GM12878 (cell line): ENCODE measurements around the gene FSTL4. TPM values are rescaled to one million over a fixed set of nuclear protein-coding genes. Genes with fewer than 3 reads are reported as not detected.

Source experiments
- ATAC-seq: fragments of 200-7000 bp; cut with Tn5 transposase; 3 replicates; pipeline ENCODE4 v1.9.1; 2020; ENCODE audit warnings: mild to moderate bottlenecking, moderate library complexity
- BruUV-seq: library from RNA; stranded (reverse); fragments of 400-500 nt; replicated peaks from 2 replicates; lab custom pipeline; 2021; lab: Mats Ljungman, UMichigan
- CTCF ChIA-PET: fragments of 300-600 bp; sonication (Branson Sonifier 250); formaldehyde crosslinking; extraction: SDS; loops from one replicate; lab custom pipeline; 2021; ENCODE audit warnings: inconsistent platforms; lab: Yijun Ruan, JAX
- POLR2A ChIA-PET: fragments of 350-600 bp; formaldehyde crosslinking; extraction: SDS; loops from one replicate; lab custom pipeline; 2021; ENCODE audit warnings: inconsistent platforms; lab: Charles Lee
- RAD21 ChIA-PET: fragments of 300-600 bp; sonication (Branson Sonifier 250); formaldehyde crosslinking; loops from one replicate; lab custom pipeline; 2023; ENCODE audit warnings: antibody characterized with exemption; ENCODE audit not compliant: unreplicated experiment; lab: Charles Lee
- SMC1A ChIA-PET: fragments of 300-600 bp; sonication (Branson Sonifier 250); formaldehyde crosslinking; loops from one replicate; lab custom pipeline; 2023; ENCODE audit not compliant: unreplicated experiment, uncharacterized antibody; lab: Charles Lee
- DNase-seq: peaks from one replicate; pipeline ENCODE4 v3.0.0-alpha.2; 2011; ENCODE audit warnings: low read depth, low spot score
- FAIRE-seq: peaks from 3 replicates; lab custom pipeline; 2011; peaks lifted over from hg19 to GRCh38; lab: Jason Lieb, UNC
- H2AFZ ChIP-seq: 2 replicates; pipeline ENCODE4 v1.6.0; 2011; ENCODE audit warnings: low read depth, low read length, control low read depth; ENCODE audit not compliant: control insufficient read depth
- H3K27ac ChIP-seq: 2 replicates; pipeline ENCODE4 v1.5.1; 2011; ENCODE audit warnings: control low read depth; ENCODE audit not compliant: control insufficient read depth, insufficient read depth
- H3K27me3 ChIP-seq, 2 experiments: replicated peaks in 1 of 2; 2 replicates each; pipeline versions ENCODE4 v1.6.0 to v1.6.1; 2011; ENCODE audit warnings: low read length in 1 of 2; ENCODE audit not compliant: control insufficient read depth in 2 of 2, insufficient read depth in 2 of 2
- H3K36me3 ChIP-seq, 2 experiments: 2 replicates each; pipeline ENCODE4 v1.5.1; 2011; ENCODE audit warnings: low read length in 1 of 2; ENCODE audit not compliant: control insufficient read depth in 2 of 2, insufficient read depth in 2 of 2
- H3K4me1 ChIP-seq: 2 replicates; pipeline ENCODE4 v1.6.1; 2011; ENCODE audit warnings: mild to moderate bottlenecking, low read length, moderate library complexity, mixed read lengths; ENCODE audit not compliant: control insufficient read depth, insufficient read depth
- H3K4me2 ChIP-seq: 2 replicates; pipeline ENCODE4 v1.6.0; 2011; ENCODE audit warnings: control low read depth; ENCODE audit not compliant: control insufficient read depth, insufficient read depth
- H3K4me3 ChIP-seq: fragments of 200-600 bp; sonication (generic); 2 replicates; pipeline ENCODE4 v1.5.1; 2016
- H3K79me2 ChIP-seq: 2 replicates; pipeline ENCODE4 v1.6.0; 2011; ENCODE audit warnings: low read length; ENCODE audit not compliant: control insufficient read depth, insufficient read depth
- H3K9ac ChIP-seq: 2 replicates; pipeline ENCODE4 v1.8.0; 2011; ENCODE audit warnings: low read length, control low read depth, mixed read lengths; ENCODE audit not compliant: control insufficient read depth, insufficient read depth
- H3K9me3 ChIP-seq: replicated peaks from 3 replicates; pipeline ENCODE4 v1.5.1; 2011; ENCODE audit warnings: mild to moderate bottlenecking, low read length; ENCODE audit not compliant: control insufficient read depth, insufficient read depth
- H4K20me1 ChIP-seq: 2 replicates; pipeline ENCODE4 v1.6.0; 2011; ENCODE audit not compliant: control insufficient read depth, insufficient read depth
- CREM ChIP-seq: IDR thresholded peaks from 2 replicates; pipeline ENCODE4 v1.6.1; 2014; ENCODE audit warnings: antibody characterized with exemption, low read depth
- GATAD2B ChIP-seq: fragments of 450-650 bp; conservative IDR thresholded peaks from 2 replicates; pipeline ENCODE4 v1.6.1; 2017; ENCODE audit warnings: low read depth, mild to moderate bottlenecking, moderate library complexity
- HDAC2 ChIP-seq: fragments of 200-600 bp; sonication (generic); IDR thresholded peaks from 2 replicates; pipeline ENCODE4 v1.6.1; 2017
- ZNF384 ChIP-seq: IDR thresholded peaks from 2 replicates; pipeline ENCODE4 v1.6.1; 2012; ENCODE audit warnings: low read depth, mild to moderate bottlenecking, low read length, improper control_type of control experiment, borderline replicate concordance
- WGBS: methylation state at CpG from one replicate; pipeline ENCODE4 v1.1.6; 2016; ENCODE audit warnings: low lambda C conversion rate; ENCODE audit not compliant: insufficient replicate concordance, insufficient coverage; ENCODE audit errors: missing lambda C conversion rate; 5-methylcytosine and 5-hydroxymethylcytosine counted together
- in situ Hi-C: fragments of 300-500 bp; cut with MboI; formaldehyde crosslinking; loops from 9 replicates; pipeline ENCODE4 v1.14.3; 2018; ENCODE audit warnings: mixed read lengths
- intact Hi-C: fragments of 100-400 bp; cut with micrococcal nuclease; formaldehyde crosslinking; loops from one replicate; pipeline ENCODE4 v1.14.2; 2022; ENCODE audit not compliant: unreplicated experiment
- polyA plus RNA-seq, 11 experiments: library from polyadenylated mRNA; depleted of rRNA in 4 of 11; unstranded in 6 of 11; stranded (reverse) in 5 of 11; fragments of >200 nt; fragmentation: Nextera tagmentation in 4 of 11; fragmentation: Illumina TruSeq in 1 of 11; extraction: Ambion mirVana in 4 of 11; extraction: Trizol in 1 of 11; gene quantifications; 1 replicate in 1 of 11; 2 replicates in 10 of 11; pipeline versions ENCODE4 v1.2.1 to v1.2.3, GENCODE V29; 2011 to 2016; ENCODE audit warnings: inconsistent platforms in 2 of 11, missing spikeins in 2 of 11, low read depth in 1 of 11
- total RNA-seq, 4 experiments: library from RNA; depleted of rRNA in 3 of 4; stranded (reverse); fragments of >200 nt in 3 of 4; fragmentation: Illumina TruSeq in 1 of 4; extraction: Trizol in 1 of 4; gene quantifications; 2 replicates each; pipeline versions ENCODE4 v1.2.1 to v1.2.3, GENCODE V29; 2013 to 2021
- TF ChIP-seq, protein P1 (sequence below): fragments of 450-650 bp; formaldehyde crosslinking; IDR thresholded peaks from 2 replicates; pipeline ENCODE4 v1.4.0; 2022; ENCODE audit warnings: mild to moderate bottlenecking, moderate library complexity
- TF ChIP-seq, protein P2 (sequence below): fragments of 450-650 bp; IDR thresholded peaks from 2 replicates; pipeline ENCODE4 v1.6.1; 2016; ENCODE audit warnings: mild to moderate bottlenecking
- TF ChIP-seq, protein P3 (sequence below): fragments of 450-650 bp; IDR thresholded peaks from 2 replicates; pipeline ENCODE4 v1.6.1; 2018; ENCODE audit warnings: borderline replicate concordance, mild to moderate bottlenecking; ENCODE audit not compliant: partially characterized antibody

Gene FSTL4
- total and polyA plus RNA-seq, 10 of the 15 experiments (the other 5 are each of a cell fraction or from before 2014, with no cell fraction given): 0.01 to 0.79 (median 0.21) TPM; not detected in 6

DNA sequence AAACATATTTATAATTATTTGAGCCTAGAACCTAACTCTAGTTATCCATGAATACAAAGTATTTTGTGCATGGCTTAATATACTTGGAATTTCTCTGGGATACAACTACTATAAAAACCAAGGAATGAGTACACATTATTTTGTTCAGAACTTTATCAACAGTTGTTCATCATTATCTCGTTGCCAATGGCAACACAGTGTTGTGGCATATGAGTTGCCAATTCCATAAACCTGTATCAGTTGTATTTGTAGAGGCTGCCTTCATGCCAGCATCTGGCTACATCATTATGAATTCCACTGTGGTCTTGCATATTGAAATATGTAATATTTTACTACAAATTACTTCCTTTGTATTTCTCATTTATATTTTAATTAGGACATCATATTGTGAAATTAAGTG, 250.4 kb downstream of the FSTL4 start:
- POLR2A ChIA-PET: no interaction called here
- CTCF ChIA-PET: no interaction called here
- Histone ChIP-seq H2AFZ (no peak overlapping the region), H3K4me3 (no peak overlapping the region), H3K27ac (no peak overlapping the region)
- RAD21 ChIA-PET: no interaction called here
- no peak for FAIRE-seq
- TF ChIP-seq, protein P1, sequence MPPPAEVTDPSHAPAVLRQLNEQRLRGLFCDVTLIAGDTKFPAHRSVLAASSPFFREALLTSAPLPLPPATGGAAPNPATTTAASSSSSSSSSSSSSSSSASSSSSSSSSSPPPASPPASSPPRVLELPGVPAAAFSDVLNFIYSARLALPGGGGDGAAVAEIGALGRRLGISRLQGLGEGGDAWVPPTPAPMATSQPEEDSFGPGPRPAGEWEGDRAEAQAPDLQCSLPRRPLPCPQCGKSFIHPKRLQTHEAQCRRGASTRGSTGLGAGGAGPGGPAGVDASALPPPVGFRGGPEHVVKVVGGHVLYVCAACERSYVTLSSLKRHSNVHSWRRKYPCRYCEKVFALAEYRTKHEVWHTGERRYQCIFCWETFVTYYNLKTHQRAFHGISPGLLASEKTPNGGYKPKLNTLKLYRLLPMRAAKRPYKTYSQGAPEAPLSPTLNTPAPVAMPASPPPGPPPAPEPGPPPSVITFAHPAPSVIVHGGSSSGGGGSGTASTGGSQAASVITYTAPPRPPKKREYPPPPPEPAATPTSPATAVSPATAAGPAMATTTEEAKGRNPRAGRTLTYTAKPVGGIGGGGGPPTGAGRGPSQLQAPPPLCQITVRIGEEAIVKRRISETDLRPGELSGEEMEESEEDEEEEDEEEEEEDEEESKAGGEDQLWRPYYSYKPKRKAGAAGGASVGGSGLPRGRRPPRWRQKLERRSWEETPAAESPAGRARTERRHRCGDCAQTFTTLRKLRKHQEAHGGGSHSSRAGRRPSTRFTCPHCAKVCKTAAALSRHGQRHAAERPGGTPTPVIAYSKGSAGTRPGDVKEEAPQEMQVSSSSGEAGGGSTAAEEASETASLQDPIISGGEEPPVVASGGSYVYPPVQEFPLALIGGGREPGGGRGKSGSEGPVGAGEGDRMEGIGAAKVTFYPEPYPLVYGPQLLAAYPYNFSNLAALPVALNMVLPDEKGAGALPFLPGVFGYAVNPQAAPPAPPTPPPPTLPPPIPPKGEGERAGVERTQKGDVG (CRISPR knock-in tag): no peak
- TF ChIP-seq, protein P2, sequence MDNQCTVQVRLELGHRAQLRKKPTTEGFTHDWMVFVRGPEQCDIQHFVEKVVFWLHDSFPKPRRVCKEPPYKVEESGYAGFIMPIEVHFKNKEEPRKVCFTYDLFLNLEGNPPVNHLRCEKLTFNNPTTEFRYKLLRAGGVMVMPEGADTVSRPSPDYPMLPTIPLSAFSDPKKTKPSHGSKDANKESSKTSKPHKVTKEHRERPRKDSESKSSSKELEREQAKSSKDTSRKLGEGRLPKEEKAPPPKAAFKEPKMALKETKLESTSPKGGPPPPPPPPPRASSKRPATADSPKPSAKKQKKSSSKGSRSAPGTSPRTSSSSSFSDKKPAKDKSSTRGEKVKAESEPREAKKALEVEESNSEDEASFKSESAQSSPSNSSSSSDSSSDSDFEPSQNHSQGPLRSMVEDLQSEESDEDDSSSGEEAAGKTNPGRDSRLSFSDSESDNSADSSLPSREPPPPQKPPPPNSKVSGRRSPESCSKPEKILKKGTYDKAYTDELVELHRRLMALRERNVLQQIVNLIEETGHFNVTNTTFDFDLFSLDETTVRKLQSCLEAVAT: no peak
- TF ChIP-seq GATAD2B (no peak), ZNF384 (no peak), HDAC2 (no peak), CREM (no peak)
- TF ChIP-seq, protein P3, sequence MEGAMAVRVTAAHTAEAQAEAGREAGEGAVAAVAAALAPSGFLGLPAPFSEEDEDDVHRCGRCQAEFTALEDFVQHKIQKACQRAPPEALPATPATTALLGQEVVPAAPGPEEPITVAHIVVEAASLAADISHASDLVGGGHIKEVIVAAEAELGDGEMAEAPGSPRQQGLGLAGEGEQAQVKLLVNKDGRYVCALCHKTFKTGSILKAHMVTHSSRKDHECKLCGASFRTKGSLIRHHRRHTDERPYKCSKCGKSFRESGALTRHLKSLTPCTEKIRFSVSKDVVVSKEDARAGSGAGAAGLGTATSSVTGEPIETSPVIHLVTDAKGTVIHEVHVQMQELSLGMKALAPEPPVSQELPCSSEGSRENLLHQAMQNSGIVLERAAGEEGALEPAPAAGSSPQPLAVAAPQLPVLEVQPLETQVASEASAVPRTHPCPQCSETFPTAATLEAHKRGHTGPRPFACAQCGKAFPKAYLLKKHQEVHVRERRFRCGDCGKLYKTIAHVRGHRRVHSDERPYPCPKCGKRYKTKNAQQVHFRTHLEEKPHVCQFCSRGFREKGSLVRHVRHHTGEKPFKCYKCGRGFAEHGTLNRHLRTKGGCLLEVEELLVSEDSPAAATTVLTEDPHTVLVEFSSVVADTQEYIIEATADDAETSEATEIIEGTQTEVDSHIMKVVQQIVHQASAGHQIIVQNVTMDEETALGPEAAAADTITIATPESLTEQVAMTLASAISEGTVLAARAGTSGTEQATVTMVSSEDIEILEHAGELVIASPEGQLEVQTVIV: no peak
- TF ChIP-seq, all 136 proteins: peak for 0
- Histone ChIP-seq H3K36me3 (no peaks in the 10 kb centered on the region), H3K4me1 (no peaks in the 10 kb centered on the region), H3K9ac (no peak overlapping the region), H3K4me2 (no peak overlapping the region), H4K20me1 (no peaks in the 10 kb centered on the region), H3K27me3 (peaks cover 0 to 2% of the 10 kb centered on the region in 2 experiments; a peak in 3 of 4 replicates), H3K79me2 (no peaks in the 10 kb centered on the region), H3K9me3 (no peaks in the 10 kb centered on the region)
- DNase-seq: no peak
- no TSS peak for BruUV-seq
- in situ Hi-C loops (no loop called here), intact Hi-C loops (no loop called here)
- WGBS: 4% methylated on average over 1 of the region's 1 CpG
- ATAC-seq: no peak
- SMC1A ChIA-PET: no interaction called here
